Natural killer cell treated with Interleukin-12 subunit alpha and Interleukin-12 subunit beta and Interleukin-15 and Interleukin-18, amount 100 ng/mL, for 72 hours (primary cell): Measurements from ENCODE around the gene BOLA1. TPM values are rescaled to one million over a fixed set of nuclear protein-coding genes. Genes with fewer than 3 reads are reported as not detected.
A peak's percentile ranks its signal among the peaks of the same experiment; 100 is the strongest.

Experiments used
- ATAC-seq, 2 donors: fragments of 150-1000 bp; cut with Tn5 transposase in 1 of 2; sonication (Bioruptor Pico), chemical (Tn5 transposase) in 1 of 2; 2 replicates each; pipeline ENCODE4 v1.10.0; 2021
- DNase-seq: peaks from one replicate; pipeline ENCODE4 v3.0.0; 2022; ENCODE audit warnings: low spot score
- H3K27ac Mint-ChIP-seq, 2 donors: 1 replicate in 1 of 2; 2 replicates in 1 of 2; pipeline ENCODE4 v1.8.0; 2022; ENCODE audit warnings: mixed read lengths in 2 of 2, mild to moderate bottlenecking in 1 of 2, moderate library complexity in 1 of 2
- H3K27me3 Mint-ChIP-seq, 2 donors: 1 replicate in 1 of 2; 2 replicates in 1 of 2; pipeline ENCODE4 v1.8.0; 2022; ENCODE audit warnings: mixed read lengths in 2 of 2
- H3K36me3 Mint-ChIP-seq: one replicate; pipeline ENCODE4 v1.8.0; 2022; ENCODE audit warnings: mixed read lengths
- H3K4me1 Mint-ChIP-seq, 2 donors: 1 replicate in 1 of 2; 2 replicates in 1 of 2; pipeline ENCODE4 v1.8.0; 2022; ENCODE audit warnings: low read depth in 2 of 2, mixed read lengths in 2 of 2, mild to moderate bottlenecking in 1 of 2
- H3K4me3 Mint-ChIP-seq: one replicate; pipeline ENCODE4 v1.8.0; 2022; ENCODE audit warnings: mixed read lengths
- H3K9me3 Mint-ChIP-seq: 2 replicates; pipeline ENCODE4 v1.8.0; 2022; ENCODE audit warnings: mixed read lengths
- total RNA-seq, 2 donors: library from RNA; stranded (reverse); gene quantifications; one replicate each; pipeline ENCODE4 v1.2.3, GENCODE V29; 2022

Gene BOLA1
- total RNA-seq, 2 donors from 2014 or later, result 13.9 to 16.2 TPM

DNA sequence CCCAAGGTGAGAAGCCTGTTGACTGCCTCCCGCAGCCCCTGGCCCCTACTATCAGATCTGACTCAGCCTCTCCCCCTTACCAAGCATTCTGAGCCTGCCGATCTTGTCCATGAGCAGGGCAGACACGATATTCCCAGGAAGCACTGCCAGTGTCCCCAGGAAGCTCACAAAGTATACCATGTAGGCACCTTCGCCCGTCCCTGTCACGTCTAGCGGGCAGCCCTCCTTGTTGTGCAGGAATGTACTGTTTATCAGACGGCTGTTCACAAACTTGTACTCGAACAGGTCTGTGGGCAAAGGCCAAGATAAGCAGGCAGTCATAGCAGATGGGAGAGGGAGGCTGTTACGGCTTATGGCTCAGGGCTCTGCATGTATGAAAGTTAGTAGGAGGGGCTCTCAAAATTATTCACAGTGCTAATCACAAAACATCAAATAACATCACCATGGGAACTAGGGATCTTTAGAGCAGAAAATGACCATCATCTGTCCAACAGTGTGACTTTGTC is 7.3 kb downstream of the BOLA1 start:
- H3K27ac Mint-ChIP-seq, result no peak overlapping the region
- no peak overlapping the region for H3K4me3 Mint-ChIP-seq
- no peak for ATAC-seq

DNA sequence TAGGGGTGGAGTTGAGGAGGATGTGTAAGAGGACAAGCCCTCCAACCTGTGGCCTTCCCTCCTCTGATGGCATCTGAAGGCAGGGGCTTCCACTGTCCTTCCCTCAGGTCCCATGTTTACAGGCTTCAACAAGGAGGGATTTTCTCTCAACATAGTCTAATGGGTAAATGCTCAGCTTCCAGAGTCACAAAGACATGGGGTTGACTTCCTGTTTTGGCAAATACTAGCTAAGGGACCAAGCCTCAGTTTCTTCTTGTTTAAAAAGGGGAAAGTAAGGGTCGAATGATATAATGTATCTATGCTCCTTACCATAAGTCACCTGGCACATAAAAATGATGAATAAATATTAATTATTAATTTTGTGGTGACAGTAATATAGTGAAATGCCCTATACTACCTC is 15.2 kb downstream of the BOLA1 start:
- H3K9me3 Mint-ChIP-seq, result no peaks in the 10 kb centered on the region
- ATAC-seq, result no peak
- no peak overlapping the region for H3K27ac Mint-ChIP-seq

More for the DNA sequence above, 7.3 kb downstream of the BOLA1 start:
- Mint-ChIP-seq H3K36me3 (no peaks in the 10 kb centered on the region), H3K9me3 (no peaks in the 10 kb centered on the region), H3K4me1 (peaks cover 0 to 6% of the 10 kb centered on the region in 2 donors), H3K27me3 (peaks cover 0 to 5% of the 10 kb centered on the region in 2 donors)
- no peak for DNase-seq

DNA sequence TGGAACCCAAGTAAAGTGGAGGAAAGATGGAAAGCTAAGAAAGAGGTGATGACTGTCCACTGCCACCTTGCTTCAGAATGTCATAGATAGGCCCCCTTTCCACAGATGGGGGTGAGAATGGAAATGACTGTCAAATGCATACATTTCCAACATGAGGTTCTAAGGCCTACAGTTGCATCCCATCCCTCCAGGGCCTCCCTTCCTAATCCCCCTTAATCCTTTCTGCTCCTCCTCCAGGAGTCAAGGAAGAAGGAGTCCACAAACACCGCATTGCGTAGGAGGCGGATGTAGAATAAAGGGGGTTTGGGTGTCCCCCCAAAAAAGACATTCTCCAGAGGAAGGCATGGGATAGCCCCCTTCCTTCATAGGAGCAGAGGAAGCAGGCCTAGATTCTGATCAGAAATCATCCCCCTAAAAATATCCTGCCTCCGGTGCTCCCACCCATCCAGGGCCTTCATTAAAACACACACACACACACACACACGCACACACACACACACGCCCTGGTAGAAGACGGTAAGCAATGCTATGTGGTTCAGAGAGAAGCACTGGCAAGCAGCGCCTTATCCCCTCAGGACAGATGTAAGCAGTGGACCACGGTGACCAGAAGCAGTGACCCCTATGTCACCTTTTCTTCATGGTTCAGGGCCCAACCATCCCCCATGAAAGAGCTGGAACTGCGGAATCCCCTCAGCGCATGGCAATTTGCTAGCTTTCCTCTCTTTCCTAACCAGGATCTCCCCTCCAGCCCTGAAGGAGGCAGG is 16.2 kb downstream of the BOLA1 start:
- Mint-ChIP-seq H3K4me3 (peak overlapping the region; percentile 62), H3K9me3 (no peaks in the 10 kb centered on the region), H3K27me3 (peaks cover 9 to 16% of the 10 kb centered on the region in 2 donors), H3K36me3 (no peaks in the 10 kb centered on the region), H3K4me1 (peaks cover 6 to 13% of the 10 kb centered on the region in 2 donors), H3K27ac (no peak overlapping the region)
- no peak for ATAC-seq
- no peak for DNase-seq

More for the DNA sequence above, 15.2 kb downstream of the BOLA1 start:
- Mint-ChIP-seq H3K36me3 (no peaks in the 10 kb centered on the region), H3K4me3 (no peak overlapping the region), H3K27me3 (peaks cover 9 to 18% of the 10 kb centered on the region in 2 donors), H3K4me1 (peaks cover 6 to 13% of the 10 kb centered on the region in 2 donors)
- DNase-seq, result no peak

DNA sequence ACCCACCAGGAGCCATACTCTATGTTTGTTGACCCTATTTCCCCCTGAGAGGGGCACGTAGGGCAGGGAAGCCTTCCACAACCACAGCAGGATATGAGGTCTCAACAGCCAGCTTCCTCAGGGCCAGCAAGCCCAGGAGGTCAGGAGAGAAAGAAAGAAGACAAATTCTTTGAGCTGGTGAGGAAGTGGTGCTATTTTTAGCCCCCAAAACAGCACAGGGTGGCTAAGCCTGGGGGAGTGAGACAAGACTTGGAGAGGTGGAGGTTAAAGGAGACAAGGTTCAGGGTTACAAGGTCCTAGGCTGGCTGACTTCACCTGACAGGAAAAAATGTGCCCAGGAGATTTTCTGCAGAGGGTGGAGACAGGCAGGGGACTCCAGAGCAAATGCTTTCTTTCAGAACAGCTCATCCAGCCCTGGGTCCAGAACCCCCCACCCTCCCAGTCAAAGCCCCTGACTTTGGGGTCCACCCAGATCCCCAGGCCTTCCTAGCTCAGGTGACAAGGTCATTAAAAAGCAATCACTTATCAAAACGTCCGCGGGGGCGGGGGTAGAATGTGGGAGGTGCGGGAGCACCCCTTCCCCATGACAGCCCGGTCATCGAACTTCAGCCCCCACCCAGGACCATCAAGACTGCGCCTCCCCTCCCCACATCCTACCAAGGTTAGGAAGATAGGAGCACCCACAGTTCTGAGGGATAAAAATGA is 17.0 kb downstream of the BOLA1 start:
- no peak for DNase-seq
- ATAC-seq, result no peak
- Mint-ChIP-seq H3K36me3 (no peaks in the 10 kb centered on the region), H3K9me3 (no peaks in the 10 kb centered on the region), H3K27me3 (peaks cover 9 to 16% of the 10 kb centered on the region in 2 donors), H3K4me3 (peak overlapping the region; percentile 62), H3K27ac (no peak overlapping the region), H3K4me1 (peaks cover 6 to 8% of the 10 kb centered on the region in 2 donors)

DNA sequence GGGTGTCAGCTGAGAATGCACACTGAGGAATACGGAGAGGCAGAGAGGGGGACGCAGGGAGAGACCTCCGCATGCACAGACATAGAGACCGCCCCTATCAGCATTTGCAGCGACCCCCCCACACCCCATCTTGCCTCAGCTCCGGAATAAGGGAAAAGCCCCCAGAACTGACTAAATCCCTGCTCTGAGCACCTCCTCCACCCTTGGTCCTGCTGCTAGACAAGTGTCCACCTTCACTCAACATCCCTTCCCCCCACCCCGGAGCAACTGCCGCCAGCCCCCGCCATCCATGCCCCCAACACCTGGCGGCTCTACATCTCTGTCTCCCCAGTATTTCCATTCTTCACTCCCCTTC is 17.5 kb downstream of the BOLA1 start:
- Mint-ChIP-seq H3K27me3 (peaks cover 9 to 16% of the 10 kb centered on the region in 2 donors), H3K9me3 (no peaks in the 10 kb centered on the region), H3K4me1 (peaks cover 6 to 7% of the 10 kb centered on the region in 2 donors), H3K27ac (no peak overlapping the region), H3K4me3 (peak overlapping the region; percentile 62), H3K36me3 (no peaks in the 10 kb centered on the region)
- DNase-seq, result no peak
- ATAC-seq, result no peak

DNA sequence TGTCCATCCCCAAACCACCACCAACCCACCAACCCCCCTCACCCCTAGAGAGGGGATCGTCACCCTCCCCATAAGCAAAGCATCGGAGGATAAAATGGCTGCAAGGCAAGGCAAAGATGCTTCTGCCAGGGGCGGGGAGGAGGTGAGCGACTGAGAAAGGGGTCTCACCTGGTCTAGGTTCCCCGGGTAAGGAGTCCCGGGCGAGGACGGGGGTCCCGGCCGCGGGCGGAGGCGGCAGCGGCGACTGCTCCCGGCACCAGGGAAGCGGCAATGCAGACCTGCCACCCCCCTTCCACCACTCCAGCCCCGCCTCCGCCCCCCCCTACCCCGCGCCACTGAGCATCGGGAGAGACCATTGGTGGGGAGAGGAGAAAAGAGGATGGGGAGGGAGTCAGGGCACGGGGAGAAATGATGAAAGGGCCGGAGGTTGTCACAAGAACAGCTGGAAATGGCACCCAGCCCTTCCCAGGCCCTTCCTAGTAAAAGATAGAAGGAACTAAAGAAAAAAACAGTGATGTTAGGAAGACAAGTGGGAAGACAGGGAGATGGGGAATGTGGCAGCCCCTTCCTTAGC is 18.3 kb downstream of the BOLA1 start, which contains the start of gene SV2A:
SV2A (minus strand) TSS at position 274 of the 574 bp plus-strand sequence. CDS start 4,004 bp downstream, outside the sequence.
- ATAC-seq (peak in 1 of 2 donors; percentile 63), DNase-seq (peak; percentile 51)
- Mint-ChIP-seq H3K27ac (peak within 1 kb of the TSS in 1 of 2 donors; percentile 60), H3K36me3 (no peaks in the 10 kb centered on the region), H3K4me1 (peaks cover 6 to 7% of the 10 kb centered on the region in 2 donors), H3K4me3 (peak within 1 kb of the TSS; percentile 62), H3K9me3 (no peaks in the 10 kb centered on the region), H3K27me3 (peaks cover 9 to 16% of the 10 kb centered on the region in 2 donors)

DNA sequence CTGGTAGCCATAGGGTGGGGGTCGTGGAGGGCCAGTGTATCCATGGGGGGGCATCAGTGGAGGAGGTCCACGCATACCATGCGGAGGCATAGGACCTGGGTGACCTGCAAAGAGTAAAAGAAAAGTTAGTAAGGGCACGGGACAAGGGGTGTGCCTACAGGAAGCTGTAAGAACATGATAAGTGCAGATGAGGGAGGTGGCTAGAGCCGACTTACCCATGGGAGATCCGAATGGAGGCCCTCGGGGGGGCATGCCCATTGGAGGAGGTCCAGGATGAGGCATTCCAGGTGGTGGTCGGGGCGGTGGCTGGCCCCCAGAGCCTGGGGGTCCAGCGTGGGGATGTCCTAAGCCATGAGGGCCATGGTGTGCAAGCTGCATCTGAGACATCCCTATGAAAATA is 24.3 kb downstream of the BOLA1 start:
- Mint-ChIP-seq H3K9me3 (no peaks in the 10 kb centered on the region), H3K36me3 (peaks cover 40% of the 10 kb centered on the region), H3K27ac (peak overlapping the region in 1 of 2 donors; percentile 49), H3K4me3 (peak overlapping the region; percentile 11), H3K27me3 (peaks cover 3% of the 10 kb centered on the region in 2 donors), H3K4me1 (peaks cover 36 to 41% of the 10 kb centered on the region in 2 donors)
- DNase-seq (no peak), ATAC-seq (no peak)

DNA sequence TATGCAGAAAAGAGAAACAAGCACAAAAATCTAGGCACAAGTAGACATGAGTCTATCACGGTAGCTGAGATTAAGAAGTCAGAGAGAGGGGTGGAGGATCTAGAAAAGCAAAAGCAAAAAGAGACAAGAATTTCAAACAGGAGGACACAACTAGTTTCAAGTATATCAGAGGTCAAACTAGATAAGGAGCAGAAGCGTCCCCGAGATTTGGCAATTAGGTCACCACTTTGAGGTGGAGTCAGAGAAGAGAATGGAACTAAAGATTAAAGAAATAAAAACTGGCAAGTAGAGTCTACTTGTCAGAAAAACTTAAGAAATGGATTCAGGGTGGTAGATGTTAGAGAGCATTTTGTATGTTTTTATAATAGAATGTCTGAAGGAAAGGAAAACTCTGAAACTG is 26.0 kb downstream of the BOLA1 start:
- H3K4me1 Mint-ChIP-seq, result peaks cover 38 to 51% of the 10 kb centered on the region in 2 donors
- no peak for ATAC-seq
- H3K9me3 Mint-ChIP-seq, result no peaks in the 10 kb centered on the region
- peak overlapping the region; percentile 80 for H3K4me3 Mint-ChIP-seq
- DNase-seq, result no peak
- peak overlapping the region in 1 of 2 donors; percentile 45 for H3K27ac Mint-ChIP-seq
- no peaks in the 10 kb centered on the region for H3K27me3 Mint-ChIP-seq
- peaks cover 40% of the 10 kb centered on the region for H3K36me3 Mint-ChIP-seq

DNA sequence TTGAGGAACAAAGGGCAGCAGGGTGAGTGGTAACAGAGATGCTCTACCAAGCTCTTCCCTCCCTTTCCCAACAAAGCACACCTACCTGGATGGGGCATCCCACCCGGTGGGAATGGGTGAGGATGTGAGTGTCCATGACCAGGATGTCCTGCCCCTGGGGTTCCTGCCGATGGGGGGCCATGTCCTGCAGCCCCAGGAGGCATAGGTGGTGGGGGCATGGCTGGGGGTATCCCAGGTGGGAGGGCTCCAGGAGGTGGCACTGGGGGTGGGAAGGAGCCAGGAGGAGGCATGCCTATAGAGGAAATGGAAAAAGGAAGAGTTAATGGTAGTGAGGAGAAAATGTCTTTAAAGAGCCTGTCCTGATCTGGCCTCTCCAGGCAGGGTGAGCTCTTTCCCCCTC is 26.4 kb downstream of the BOLA1 start:
- DNase-seq (peak; percentile 56), ATAC-seq (no peak)
- Mint-ChIP-seq H3K27me3 (no peaks in the 10 kb centered on the region), H3K4me1 (peaks cover 40 to 55% of the 10 kb centered on the region in 2 donors), H3K36me3 (peaks cover 40% of the 10 kb centered on the region), H3K9me3 (no peaks in the 10 kb centered on the region), H3K4me3 (peak overlapping the region; percentile 100), H3K27ac (peak overlapping the region; percentile 45 to 98)

DNA sequence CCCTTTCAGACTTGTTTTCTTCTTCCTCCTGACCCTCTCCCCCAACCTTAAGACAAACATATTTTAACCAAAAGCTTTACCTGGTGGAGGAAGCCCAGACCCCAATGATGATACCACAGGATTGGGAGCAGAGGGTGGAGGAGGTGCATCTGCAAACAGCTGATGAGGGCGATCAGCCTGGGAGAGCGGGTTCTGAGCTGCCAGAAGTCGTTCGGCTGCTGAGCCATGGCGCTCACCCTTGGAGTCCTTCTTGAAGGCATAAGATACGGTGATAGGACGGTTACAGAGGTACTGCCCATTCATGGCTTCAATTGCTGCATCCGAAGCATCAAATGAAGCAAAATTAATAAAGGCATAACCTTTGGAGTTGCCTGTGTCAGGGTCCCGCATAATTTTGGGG is 26.9 kb downstream of the BOLA1 start:
- peaks cover 40% of the 10 kb centered on the region for H3K36me3 Mint-ChIP-seq
- no peaks in the 10 kb centered on the region for H3K9me3 Mint-ChIP-seq
- H3K27me3 Mint-ChIP-seq, result peaks cover 0 to 2% of the 10 kb centered on the region in 2 donors
- peak overlapping the region; percentile 100 for H3K4me3 Mint-ChIP-seq
- H3K4me1 Mint-ChIP-seq, result peaks cover 43 to 60% of the 10 kb centered on the region in 2 donors
- ATAC-seq (no peak), DNase-seq (no peak)
- H3K27ac Mint-ChIP-seq, result peak overlapping the region; percentile 86 to 98

DNA sequence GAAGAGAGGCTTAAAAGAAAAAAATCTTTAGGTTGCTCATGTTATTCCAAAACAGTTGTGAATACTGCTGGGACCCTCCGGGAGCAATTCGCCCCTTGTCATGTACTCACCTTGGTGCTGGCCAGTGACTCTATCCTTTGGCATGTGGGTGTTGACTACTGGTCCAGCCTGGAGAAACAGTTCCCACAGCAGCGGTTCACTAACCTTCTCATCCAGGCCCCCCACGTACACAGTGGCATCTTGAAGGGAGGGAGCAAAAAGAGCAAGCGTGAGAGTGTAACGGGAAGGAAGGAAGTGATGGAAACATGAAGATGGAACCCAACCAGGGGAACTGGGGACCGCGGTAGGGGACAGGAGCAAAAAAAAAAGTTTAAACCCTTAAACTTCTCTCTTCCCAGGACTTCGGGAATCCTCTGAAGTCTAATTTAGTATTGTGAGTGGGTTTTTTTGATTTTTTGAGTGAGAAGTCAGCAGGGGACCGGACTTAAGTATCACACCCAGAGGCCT is 27.7 kb downstream of the BOLA1 start:
- Mint-ChIP-seq H3K4me3 (peak overlapping the region; percentile 100), H3K9me3 (no peaks in the 10 kb centered on the region), H3K27me3 (peaks cover 0 to 8% of the 10 kb centered on the region in 2 donors), H3K36me3 (peaks cover 40% of the 10 kb centered on the region), H3K27ac (peak overlapping the region; percentile 86 to 98), H3K4me1 (peaks cover 49 to 68% of the 10 kb centered on the region in 2 donors)
- ATAC-seq (peak in 1 of 2 donors; percentile 7), DNase-seq (peak; percentile 15)

DNA sequence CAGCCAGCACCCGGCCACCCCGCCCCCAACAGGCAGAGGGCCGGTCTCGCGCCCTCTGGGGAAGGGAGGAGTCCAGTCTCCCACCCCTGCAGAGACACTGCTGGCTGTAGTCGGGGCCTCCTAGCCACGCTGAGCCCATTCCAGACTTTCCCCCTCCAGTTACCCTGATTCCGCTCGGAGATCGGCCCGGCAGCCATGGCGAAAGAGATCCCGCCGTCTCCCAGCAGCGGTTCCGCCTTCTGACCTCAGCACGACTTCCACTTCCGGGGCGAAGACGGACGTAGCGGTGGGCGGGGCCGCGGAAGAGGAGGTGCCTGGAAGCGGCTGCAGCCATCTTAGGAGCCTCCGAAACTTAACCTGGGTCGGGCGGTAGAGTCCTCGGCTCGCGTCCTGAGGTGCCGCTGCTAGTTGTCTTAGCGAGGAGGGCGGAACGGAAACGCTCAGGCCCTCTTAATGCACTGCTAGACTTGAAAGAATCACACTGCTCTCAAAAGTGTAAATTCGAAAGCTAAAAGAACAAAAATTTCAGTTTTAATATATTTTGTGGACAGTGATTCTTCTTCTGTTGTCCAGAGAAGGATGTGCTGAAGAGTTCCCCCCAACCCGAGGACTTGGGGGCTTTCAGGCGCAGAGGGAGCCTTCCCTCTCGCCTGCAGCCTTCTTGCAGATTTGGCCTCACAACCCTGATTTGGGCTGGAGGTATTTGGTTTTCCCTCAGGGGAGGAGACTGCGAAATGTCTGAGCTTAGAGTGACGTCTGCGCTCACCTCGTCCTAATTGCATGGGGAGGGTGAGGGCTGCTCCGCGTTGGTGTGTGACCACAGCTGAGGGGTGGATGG is 28.4 kb downstream of the BOLA1 start, which contains the start of gene SF3B4:
SF3B4 (minus strand) TSS at position 241 of the 838 bp plus-strand sequence; CDS start at position 197, 44 bp downstream.
- ATAC-seq, result peak; percentile 99 to 100
- H3K4me1 Mint-ChIP-seq, result peaks cover 49 to 69% of the 10 kb centered on the region in 2 donors
- peak within 1 kb of the TSS; percentile 86 to 98 for H3K27ac Mint-ChIP-seq
- peak within 1 kb of the TSS; percentile 100 for H3K4me3 Mint-ChIP-seq
- H3K27me3 Mint-ChIP-seq, result peaks cover 0 to 8% of the 10 kb centered on the region in 2 donors
- DNase-seq, result peak; percentile 96
- H3K36me3 Mint-ChIP-seq, result peaks cover 39% of the 10 kb centered on the region
- H3K9me3 Mint-ChIP-seq, result no peaks in the 10 kb centered on the region
